ENCODE data around the gene MYO5C. TPM values are rescaled to one million over a fixed set of nuclear protein-coding genes. Genes with fewer than 3 reads are reported as not detected.

The MYO5C gene
- total and polyA plus RNA-seq, 2 donors (not counting 3 experiments of a cell fraction or from before 2014, with no cell fraction given), result 7.5 to 19.4 TPM

GRCh38 chr15:52234596-52235541, 60.7 kb downstream of the MYO5C start:
- Histone ChIP-seq H2AFZ (ENCODE audit: low read depth, low read length) (no peak overlapping the region), H3K36me3 (ENCODE audit: control insufficient read depth in 2 of 2, extremely low read depth in 1 of 2, insufficient read depth in 2 of 2, low read length in 2 of 2) (peaks cover 0 to 5% of the 10 kb centered on the region in 2 experiments), H3K4me1 (ENCODE audit: control insufficient read depth, extremely low read depth, insufficient read depth, low read length) (no peaks in the 10 kb centered on the region), H3K4me3 (replicated peaks in 1 of 3; ENCODE audit: insufficient read depth in 1 of 3, low read depth in 1 of 3, low read length in 3 of 3) (no peak overlapping the region), H3K9ac (replicated peaks; ENCODE audit: extremely low read depth, insufficient read depth, low read length) (no peak overlapping the region), H3K9me3 (replicated peaks; ENCODE audit: control insufficient read depth, insufficient read depth, low read length) (no peaks in the 10 kb centered on the region), H3K79me2 (ENCODE audit: control insufficient read depth, insufficient read depth, low read length) (no peaks in the 10 kb centered on the region), H3K27ac (ENCODE audit: insufficient read depth, low read depth, low read length) (no peak overlapping the region), H3K4me2 (ENCODE audit: insufficient read depth, low read length) (no peak overlapping the region), H3K27me3 (ENCODE audit: control insufficient read depth in 2 of 2, insufficient read depth in 2 of 2, low read length in 2 of 2) (no peaks in the 10 kb centered on the region), H3K9me1 (replicated peaks; ENCODE audit: control insufficient read depth, extremely low read depth, insufficient read depth, low read length) (no peaks in the 10 kb centered on the region), H4K20me1 (replicated peaks; ENCODE audit: control insufficient read depth, extremely low read depth, insufficient read depth, low read length) (no peaks in the 10 kb centered on the region)
- CTCF ChIA-PET, result interaction anchor here (1.0 to 4.3 kb wide), 3 partner anchors 8 to 501 kb away, joined by 3 to 27 read pairs (median 3); no protein-coding TSS in a partner anchor
- intact Hi-C loops (cut with micrococcal nuclease), result no loop called here
- POLR2A ChIA-PET, result no interaction called here
- DNase-seq (ENCODE audit: low read depth, low spot score) (no peak), FAIRE-seq (no peak)
- TF ChIP-seq POLR2A (IDR thresholded peaks at IDR 0.05; ENCODE audit: low read depth, low read length), result no peak
- dilution Hi-C loops (cut with MboI; ENCODE audit: extremely low pct_ligation_motif_present, low sequenced_read_pairs), result no loop called here
- BruUV-seq (replicated peaks), result no TSS peak

- no peaks in the 10 kb centered on the region for H3K9me3 ChIP-seq (replicated peaks; ENCODE audit: control insufficient read depth, insufficient read depth, low read length)
- dilution Hi-C loops (cut with MboI; ENCODE audit: extremely low pct_ligation_motif_present, low sequenced_read_pairs), result no loop called here
- CTCF ChIA-PET, result interaction anchor here (0.7 to 1.5 kb wide), 4 partner anchors 8 to 502 kb away, joined by 3 read pairs; no protein-coding TSS in a partner anchor
- FAIRE-seq (no peak), DNase-seq (ENCODE audit: low read depth, low spot score) (no peak)
- H3K27me3 ChIP-seq (ENCODE audit: control insufficient read depth in 2 of 2, insufficient read depth in 2 of 2, low read length in 2 of 2), result no peaks in the 10 kb centered on the region
- H3K9me1 ChIP-seq (replicated peaks; ENCODE audit: control insufficient read depth, extremely low read depth, insufficient read depth, low read length), result no peaks in the 10 kb centered on the region
- no peaks in the 10 kb centered on the region for H3K4me1 ChIP-seq (ENCODE audit: control insufficient read depth, extremely low read depth, insufficient read depth, low read length)
- no peak overlapping the region for H2AFZ ChIP-seq (ENCODE audit: low read depth, low read length)
- no peak overlapping the region for H3K4me3 ChIP-seq (replicated peaks in 1 of 3; ENCODE audit: insufficient read depth in 1 of 3, low read depth in 1 of 3, low read length in 3 of 3)
- H3K79me2 ChIP-seq (ENCODE audit: control insufficient read depth, insufficient read depth, low read length), result no peaks in the 10 kb centered on the region
- BruUV-seq (replicated peaks), result no TSS peak
- H3K9ac ChIP-seq (replicated peaks; ENCODE audit: extremely low read depth, insufficient read depth, low read length), result no peak overlapping the region
- no peak overlapping the region for H3K27ac ChIP-seq (ENCODE audit: insufficient read depth, low read depth, low read length)
- H3K36me3 ChIP-seq (ENCODE audit: control insufficient read depth in 2 of 2, extremely low read depth in 1 of 2, insufficient read depth in 2 of 2, low read length in 2 of 2), result peaks cover 0 to 5% of the 10 kb centered on the region in 2 experiments
- no peak overlapping the region for H3K4me2 ChIP-seq (ENCODE audit: insufficient read depth, low read length)
- POLR2A ChIA-PET, result no interaction called here
- intact Hi-C loops (cut with micrococcal nuclease), result no loop called here
- no peaks in the 10 kb centered on the region for H4K20me1 ChIP-seq (replicated peaks; ENCODE audit: control insufficient read depth, extremely low read depth, insufficient read depth, low read length)
- TF ChIP-seq GATA2 (IDR thresholded peaks at IDR 0.05; ENCODE audit: insufficient read depth, insufficient read length, low read depth, low read length) (no peak), MYC (IDR thresholded peaks at IDR 0.05; ENCODE audit: low read depth, low read length) (no peak), JUN (IDR thresholded peaks at IDR 0.05; ENCODE audit: borderline replicate concordance, insufficient read depth, insufficient read length, low read depth) (no peak), FOS (IDR thresholded peaks at IDR 0.05; ENCODE audit: borderline replicate concordance, insufficient read depth, low read length) (no peak), MAX (IDR thresholded peaks at IDR 0.05; ENCODE audit: insufficient read depth, insufficient read length) (no peak), CTCF (IDR thresholded peaks at IDR 0.05; ENCODE audit: extremely low read depth in 1 of 2, insufficient read depth in 1 of 2, low read depth in 1 of 2, low read length in 2 of 2) (no peak), EZH2 (IDR thresholded peaks at IDR 0.05; ENCODE audit: borderline replicate concordance, low read depth, low read length, severe bottlenecking) (no peak), POLR2AphosphoS5 (IDR thresholded peaks at IDR 0.05; ENCODE audit: insufficient read depth, low read depth, low read length) (no peak), POLR2A (IDR thresholded peaks at IDR 0.05; ENCODE audit: low read depth, low read length) (no peak)
These were observed 62.2 kb downstream of the MYO5C start for GRCh38 chr15:52233405-52233804.
